Activated CD4-positive, CD25-positive, alpha-beta regulatory T cell treated with anti-CD3 and anti-CD28 coated beads, Interleukin-2, amount 50 U/mL, for 16 hours (primary cell): ENCODE data around the gene PDE4B.
"Not testable (repeated sequence)": the region's sequence is repeated elsewhere in the genome, so short reads cannot be mapped to it uniquely, and the experiment has no call there.

Experiments used
- DNase-seq: peaks from one replicate; pipeline ENCODE4 v3.0.0-alpha.2; 2020; ENCODE audit warnings: low read depth, low spot score

Gene PDE4B

GRCh38 chr1:65994223-65994622 is 201.5 kb downstream of the PDE4B start:
- no peak for DNase-seq

GRCh38 chr1:65995336-65995735 is 202.6 kb downstream of the PDE4B start:
- DNase-seq, result no peak

- no peak for DNase-seq
Observed at GRCh38 chr1:65995928-65996327, 203.2 kb downstream of the PDE4B start.

- DNase-seq, result no peak
Observed at GRCh38 chr1:65997693-65998092, 205.0 kb downstream of the PDE4B start.

- no peak for DNase-seq
Observed at GRCh38 chr1:65998763-65999583, 206.3 kb downstream of the PDE4B start.

- DNase-seq, result no peak
Observed at GRCh38 chr1:66000033-66000637, 207.4 kb downstream of the PDE4B start.

- no peak for DNase-seq
Observed at GRCh38 chr1:66003690-66004089, 211.0 kb downstream of the PDE4B start.

- not testable (repeated sequence) for DNase-seq
Observed at GRCh38 chr1:66006534-66006933, 213.8 kb downstream of the PDE4B start.

GRCh38 chr1:66012106-66012784 is 219.6 kb downstream of the PDE4B start:
- DNase-seq, result no peak

- DNase-seq, result no peak
Observed at GRCh38 chr1:66013371-66013770, 220.7 kb downstream of the PDE4B start.

- DNase-seq, result no peak
Observed at GRCh38 chr1:66022904-66023620, 230.4 kb downstream of the PDE4B start.

- DNase-seq, result no peak
Observed at GRCh38 chr1:66025188-66025587, 232.5 kb downstream of the PDE4B start.

GRCh38 chr1:66028035-66028434 is 235.3 kb downstream of the PDE4B start:
- DNase-seq, result no peak

GRCh38 chr1:66033781-66034180 is 241.1 kb downstream of the PDE4B start:
- DNase-seq, result no peak

- DNase-seq, result no peak
Observed at GRCh38 chr1:66035616-66036245, 243.0 kb downstream of the PDE4B start.

GRCh38 chr1:66041654-66042053 is 249.0 kb downstream of the PDE4B start:
- no peak for DNase-seq

- DNase-seq, result no peak
Observed at GRCh38 chr1:66043186-66043585, 250.5 kb downstream of the PDE4B start.

- DNase-seq, result no peak
Observed at GRCh38 chr1:66044912-66045311, 252.2 kb downstream of the PDE4B start.

GRCh38 chr1:66046415-66046814 is 253.7 kb downstream of the PDE4B start:
- DNase-seq, result no peak

- no peak for DNase-seq
Observed at GRCh38 chr1:66048011-66048410, 255.3 kb downstream of the PDE4B start.

- DNase-seq, result no peak
Observed at GRCh38 chr1:66050123-66050522, 257.4 kb downstream of the PDE4B start.

GRCh38 chr1:66050633-66051032 is 257.9 kb downstream of the PDE4B start:
- no peak for DNase-seq
